ENCODE data around the gene PPP2R3B. TPM values are rescaled to one million over a fixed set of nuclear protein-coding genes. Genes with fewer than 3 reads are reported as not detected.
"Not testable (repeated sequence)": the region's sequence is repeated elsewhere in the genome, so short reads cannot be mapped to it uniquely, and the experiment has no call there.

Gene PPP2R3B
- total RNA-seq, 1 donor from 2014 or later = 15.4 TPM

DNA sequence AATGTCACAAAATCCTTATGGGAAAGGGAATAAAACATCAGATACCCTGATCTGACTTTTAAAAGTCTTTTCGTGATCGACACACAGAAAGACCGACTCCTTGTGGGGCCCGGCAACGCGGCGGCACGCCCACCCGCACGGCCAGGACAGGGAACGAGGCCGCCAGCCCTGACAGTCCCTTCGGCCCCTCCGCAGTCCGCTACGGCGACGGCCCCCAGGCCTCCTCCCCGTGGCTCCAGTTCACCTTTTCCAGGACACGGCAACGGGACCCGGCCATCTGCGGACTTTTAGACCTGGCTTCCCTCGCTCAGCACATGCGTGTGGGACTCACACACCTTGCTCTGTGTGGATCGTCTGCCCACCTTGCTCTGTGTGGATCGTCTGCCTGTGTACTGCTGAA lies 34.5 kb downstream of the PPP2R3B start:
- CTCF ChIA-PET = no interaction called here
- POLR2A ChIA-PET = no interaction called here
- ATAC-seq (ENCODE audit: low read depth) = no peak
- Mint-ChIP-seq H3K27ac (no peak overlapping the region), H3K27me3 (no peaks in the 10 kb centered on the region), H3K9me3 (no peaks in the 10 kb centered on the region), H3K4me3 (no peak overlapping the region), H3K4me1 (peaks cover 4% of the 10 kb centered on the region), H3K36me3 (ENCODE audit: low read depth) (peaks cover 32% of the 10 kb centered on the region)
- intact Hi-C loops (cut with micrococcal nuclease) = no loop called here
- DNase-seq = no peak
- TF ChIP-seq, protein P1, sequence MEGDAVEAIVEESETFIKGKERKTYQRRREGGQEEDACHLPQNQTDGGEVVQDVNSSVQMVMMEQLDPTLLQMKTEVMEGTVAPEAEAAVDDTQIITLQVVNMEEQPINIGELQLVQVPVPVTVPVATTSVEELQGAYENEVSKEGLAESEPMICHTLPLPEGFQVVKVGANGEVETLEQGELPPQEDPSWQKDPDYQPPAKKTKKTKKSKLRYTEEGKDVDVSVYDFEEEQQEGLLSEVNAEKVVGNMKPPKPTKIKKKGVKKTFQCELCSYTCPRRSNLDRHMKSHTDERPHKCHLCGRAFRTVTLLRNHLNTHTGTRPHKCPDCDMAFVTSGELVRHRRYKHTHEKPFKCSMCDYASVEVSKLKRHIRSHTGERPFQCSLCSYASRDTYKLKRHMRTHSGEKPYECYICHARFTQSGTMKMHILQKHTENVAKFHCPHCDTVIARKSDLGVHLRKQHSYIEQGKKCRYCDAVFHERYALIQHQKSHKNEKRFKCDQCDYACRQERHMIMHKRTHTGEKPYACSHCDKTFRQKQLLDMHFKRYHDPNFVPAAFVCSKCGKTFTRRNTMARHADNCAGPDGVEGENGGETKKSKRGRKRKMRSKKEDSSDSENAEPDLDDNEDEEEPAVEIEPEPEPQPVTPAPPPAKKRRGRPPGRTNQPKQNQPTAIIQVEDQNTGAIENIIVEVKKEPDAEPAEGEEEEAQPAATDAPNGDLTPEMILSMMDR (IDR thresholded peaks at IDR 0.05) = no peak

DNA sequence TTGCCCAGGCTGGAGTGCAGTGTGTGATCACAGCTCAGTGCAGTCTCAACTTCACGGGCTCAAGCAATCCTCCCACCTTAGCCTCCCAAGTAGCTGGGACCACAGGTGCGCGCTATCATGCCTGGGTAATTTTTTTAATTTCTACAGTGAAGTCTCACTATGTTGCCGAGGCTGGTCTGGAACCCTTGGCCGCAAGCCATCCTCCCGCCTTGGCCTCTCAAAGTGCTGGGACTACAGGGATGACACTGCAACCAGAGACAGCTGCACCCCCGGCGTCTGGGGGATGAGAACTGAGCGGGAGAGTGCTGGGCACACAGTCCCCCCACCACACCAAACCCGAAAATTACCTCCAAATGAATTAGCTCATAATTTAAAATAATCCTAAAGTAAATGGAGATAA lies 35.0 kb downstream of the PPP2R3B start:
- ATAC-seq (ENCODE audit: low read depth) (no peak), DNase-seq (no peak)
- CTCF ChIA-PET = no interaction called here
- no peak overlapping the region for H3K27ac Mint-ChIP-seq
- intact Hi-C loops (cut with micrococcal nuclease) = no loop called here
- TF ChIP-seq, protein P1 (IDR thresholded peaks at IDR 0.05) = no peak
- H3K36me3 Mint-ChIP-seq (ENCODE audit: low read depth) = peaks cover 32% of the 10 kb centered on the region
- no peaks in the 10 kb centered on the region for H3K27me3 Mint-ChIP-seq
- peaks cover 4% of the 10 kb centered on the region for H3K4me1 Mint-ChIP-seq
- no peaks in the 10 kb centered on the region for H3K9me3 Mint-ChIP-seq
- H3K4me3 Mint-ChIP-seq = no peak overlapping the region
- POLR2A ChIA-PET = no interaction called here

DNA sequence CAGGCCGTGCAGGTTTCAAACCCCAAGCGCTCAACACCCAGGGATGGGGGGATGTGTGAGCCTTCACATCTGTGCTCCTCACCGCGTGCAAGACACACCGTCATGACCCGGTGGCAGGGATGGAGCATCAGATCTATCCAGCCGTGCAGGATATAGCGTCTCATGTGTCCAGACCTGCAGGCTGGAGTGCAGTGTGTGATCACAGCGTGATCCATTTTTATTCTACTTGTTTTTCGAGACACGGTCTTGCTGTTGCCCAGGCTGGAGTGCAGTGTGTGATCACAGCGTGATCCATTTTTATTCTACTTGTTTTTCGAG lies 35.4 kb downstream of the PPP2R3B start:
- CTCF ChIA-PET, DNase-seq: not testable (repeated sequence)

DNA sequence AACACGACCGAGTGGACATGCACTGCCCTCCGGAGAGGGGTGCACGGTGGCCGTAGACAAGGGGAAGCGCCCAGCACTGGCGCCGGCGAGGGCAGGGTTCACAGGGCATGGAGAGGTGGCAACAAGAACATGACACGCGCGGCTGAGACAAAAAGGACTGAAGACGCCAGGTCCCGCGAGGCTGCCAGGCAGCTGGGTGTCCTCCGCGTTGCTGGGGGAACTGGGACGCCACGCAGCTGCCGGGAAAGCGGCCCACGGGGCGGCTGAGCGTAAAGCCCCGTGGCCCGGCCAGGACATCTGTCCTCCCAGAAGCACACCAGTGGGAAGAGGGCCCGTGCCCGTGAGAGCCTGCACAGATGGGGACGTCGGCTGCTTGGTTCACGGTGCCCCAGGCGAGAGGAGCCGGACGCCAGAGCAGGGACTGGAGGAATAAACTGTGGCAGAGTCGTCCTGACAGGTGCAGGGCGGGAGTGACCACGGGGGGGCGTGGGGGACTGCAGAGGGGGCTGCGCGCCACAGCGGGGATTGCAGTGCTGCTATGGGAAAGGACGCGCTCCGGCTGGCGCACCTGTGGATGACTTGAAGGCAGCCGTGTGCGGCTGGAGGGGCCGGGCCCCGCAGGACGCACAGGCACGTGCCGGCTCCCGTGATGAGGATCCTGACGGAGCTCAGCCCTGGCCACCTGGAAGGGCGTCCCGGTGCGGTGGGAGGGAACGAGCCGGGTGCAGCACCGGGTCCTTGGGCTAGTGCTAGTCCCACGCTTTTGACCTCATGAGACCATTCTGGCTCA lies 36.0 kb downstream of the PPP2R3B start:
- POLR2A ChIA-PET = no interaction called here
- TF ChIP-seq, protein P1 (IDR thresholded peaks at IDR 0.05) = no peak
- Mint-ChIP-seq H3K27ac (no peak overlapping the region), H3K9me3 (no peaks in the 10 kb centered on the region), H3K4me1 (peaks cover 4% of the 10 kb centered on the region), H3K4me3 (no peak overlapping the region), H3K27me3 (no peaks in the 10 kb centered on the region), H3K36me3 (ENCODE audit: low read depth) (peaks cover 28% of the 10 kb centered on the region)
- no peak for DNase-seq
- intact Hi-C loops (cut with micrococcal nuclease) = no loop called here
- ATAC-seq (ENCODE audit: low read depth) = no peak
- CTCF ChIA-PET = no interaction called here

More for the DNA sequence above, 35.4 kb downstream of the PPP2R3B start:
- POLR2A ChIA-PET; ATAC-seq (ENCODE audit: low read depth); H3K9me3 Mint-ChIP-seq; intact Hi-C loops (cut with micrococcal nuclease); H3K4me3 Mint-ChIP-seq; H3K4me1 Mint-ChIP-seq; H3K27ac Mint-ChIP-seq; H3K27me3 Mint-ChIP-seq: not testable (repeated sequence)
- peaks cover 31% of the 10 kb centered on the region for H3K36me3 Mint-ChIP-seq (ENCODE audit: low read depth)

DNA sequence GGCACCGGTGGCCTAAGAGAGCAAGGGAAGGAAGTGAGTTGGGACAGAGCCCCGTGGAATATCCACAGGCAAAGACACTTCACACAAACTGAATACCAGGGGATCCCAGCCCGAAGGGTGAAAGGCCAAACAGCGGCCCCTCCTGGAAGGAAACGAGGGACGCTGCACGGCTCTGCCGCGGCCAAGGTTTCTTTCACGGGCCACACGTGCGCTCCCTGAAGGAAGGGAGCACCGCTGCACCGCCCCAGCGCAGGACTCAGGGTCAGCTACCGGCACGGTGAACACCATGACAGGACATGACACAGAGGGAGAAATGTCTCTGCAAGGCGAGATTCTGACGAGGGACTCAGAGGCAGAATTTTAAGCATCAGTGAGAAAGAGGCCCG lies 36.6 kb downstream of the PPP2R3B start:
- ChIA-PET POLR2A (no interaction called here), CTCF (no interaction called here)
- Mint-ChIP-seq H3K4me3 (no peak overlapping the region), H3K9me3 (no peaks in the 10 kb centered on the region), H3K27ac (no peak overlapping the region), H3K27me3 (no peaks in the 10 kb centered on the region), H3K36me3 (ENCODE audit: low read depth) (peaks cover 23% of the 10 kb centered on the region), H3K4me1 (peaks cover 3% of the 10 kb centered on the region)
- TF ChIP-seq, protein P1 (IDR thresholded peaks at IDR 0.05) = no peak
- ATAC-seq (ENCODE audit: low read depth) (no peak), DNase-seq (no peak)
- intact Hi-C loops (cut with micrococcal nuclease) = no loop called here

DNA sequence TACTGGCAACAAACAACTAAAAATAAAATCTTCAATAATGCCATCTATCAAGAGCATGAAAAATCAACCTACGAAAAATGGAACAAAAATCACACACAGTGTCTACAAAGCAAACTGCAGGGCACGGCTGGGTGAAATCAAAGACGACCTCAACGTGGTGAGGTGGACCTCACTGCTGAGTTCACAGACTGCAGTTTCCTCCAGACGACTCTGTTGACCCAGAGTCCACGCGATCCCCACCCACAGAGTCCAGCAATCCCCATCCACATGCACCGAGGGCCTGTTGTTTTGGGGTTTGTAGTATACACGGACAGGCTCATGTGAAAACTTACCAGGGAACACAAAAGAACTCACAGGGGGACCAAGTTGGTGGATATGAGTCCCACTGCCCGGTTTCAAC lies 37.0 kb downstream of the PPP2R3B start:
- no peak for ATAC-seq (ENCODE audit: low read depth)
- no peak overlapping the region for H3K27ac Mint-ChIP-seq
- ChIA-PET POLR2A (no interaction called here), CTCF (no interaction called here)
- TF ChIP-seq, protein P1 (IDR thresholded peaks at IDR 0.05) = no peak
- no peaks in the 10 kb centered on the region for H3K9me3 Mint-ChIP-seq
- H3K4me1 Mint-ChIP-seq = peaks cover 1% of the 10 kb centered on the region
- no peaks in the 10 kb centered on the region for H3K27me3 Mint-ChIP-seq
- no peak overlapping the region for H3K4me3 Mint-ChIP-seq
- no peak for DNase-seq
- intact Hi-C loops (cut with micrococcal nuclease) = no loop called here
- H3K36me3 Mint-ChIP-seq (ENCODE audit: low read depth) = peaks cover 22% of the 10 kb centered on the region

Data from activated B cell treated with CpG ODN at 0.5 μM for 24 hours (primary cell).